K562 (cell line): ENCODE data around the gene PYCR2. TPM values are rescaled to one million over a fixed set of nuclear protein-coding genes. Genes with fewer than 3 reads are reported as not detected.
A peak's percentile ranks its signal among the peaks of the same experiment; 100 is the strongest.

Experiments used
- CHD1 ChIP-seq: fragments of 200-600 bp; sonication (generic); IDR thresholded peaks from one replicate; pipeline ENCODE4 v1.6.1; 2012; ENCODE audit warnings: mild to moderate bottlenecking, moderate library complexity, low read length, inconsistent platforms
- GABPA ChIP-seq: fragments of 200-800 bp; sonication (Bioruptor generic); conservative IDR thresholded peaks from 2 replicates; pipeline ENCODE4 v1.6.1; 2016; ENCODE audit warnings: low read depth, missing genetic modification characterization, missing compliant biosample characterization
- GATA2 ChIP-seq: sonication (generic); formaldehyde crosslinking; IDR thresholded peaks from 2 replicates; pipeline ENCODE4 v1.4.0; 2020; ENCODE audit warnings: mild to moderate bottlenecking, missing genetic modification reagents
- GTF2E2 ChIP-seq: fragments of 200-800 bp; sonication (Bioruptor generic); IDR thresholded peaks from 2 replicates; pipeline ENCODE4 v1.6.1; 2016; ENCODE audit warnings: missing genetic modification characterization, missing compliant biosample characterization
- IRF9 ChIP-seq: fragments of 450-650 bp; IDR thresholded peaks from 2 replicates; pipeline ENCODE4 v1.6.1; 2016; ENCODE audit warnings: missing biosample characterization, missing genetic modification characterization
- JUND ChIP-seq, 2 experiments: IDR thresholded peaks; 2 replicates in 1 of 2; 3 replicates in 1 of 2; pipeline ENCODE4 v1.6.1; 2011; ENCODE audit warnings: borderline replicate concordance in 2 of 2, low read depth in 2 of 2, low read length in 2 of 2, improper control_type of control experiment in 1 of 2, missing biosample characterization in 1 of 2, missing genetic modification characterization in 1 of 2, missing genetic modification reagents in 1 of 2
- MAFG ChIP-seq: fragments of 450-650 bp; conservative IDR thresholded peaks from 2 replicates; pipeline ENCODE4 v1.6.1; 2016; ENCODE audit warnings: missing genetic modification characterization, missing compliant biosample characterization
- MNT ChIP-seq, 2 experiments: fragments of 450-650 bp; conservative IDR thresholded peaks; 2 replicates each; pipeline ENCODE4 v1.6.1; 2017; ENCODE audit warnings: mild to moderate bottlenecking in 2 of 2, moderate library complexity in 2 of 2
- NR2C1 ChIP-seq, 2 experiments: fragments of 450-650 bp; IDR thresholded peaks; 2 replicates each; pipeline ENCODE4 v1.6.1; 2017; ENCODE audit warnings: mild to moderate bottlenecking in 2 of 2, antibody characterized with exemption in 1 of 2, inconsistent platforms in 1 of 2, missing compliant biosample characterization in 1 of 2, missing genetic modification characterization in 1 of 2
- POLR2G ChIP-seq: fragments of 200-400 bp; formaldehyde crosslinking; IDR thresholded peaks from 2 replicates; pipeline ENCODE4 v1.6.1; 2017; ENCODE audit warnings: low read depth, mild to moderate bottlenecking, antibody characterized with exemption, low read length, moderate library complexity
- RNF2 ChIP-seq: sonication (generic); IDR thresholded peaks from 2 replicates; pipeline ENCODE4 v1.6.1; 2016
- RNF219 ChIP-seq: fragments of 250-450 bp; sonication (Bioruptor Pico); IDR thresholded peaks from 2 replicates; pipeline ENCODE4 v1.5.0; 2022; ENCODE audit warnings: mild to moderate bottlenecking
- SIX5 ChIP-seq, 2 experiments: IDR thresholded peaks; 2 replicates each; pipeline ENCODE4 v1.6.1; 2011; ENCODE audit warnings: low read length in 2 of 2, borderline replicate concordance in 1 of 2, low read depth in 1 of 2, mild to moderate bottlenecking in 1 of 2, moderate library complexity in 1 of 2; ENCODE audit not compliant: insufficient read depth in 1 of 2
- SLC30A9 ChIP-seq: fragments of 250-450 bp; sonication (Bioruptor Pico); IDR thresholded peaks from 2 replicates; pipeline ENCODE4 v1.8.0; 2022; ENCODE audit warnings: mild to moderate bottlenecking, moderate library complexity
- STAT5A ChIP-seq: IDR thresholded peaks from 2 replicates; pipeline ENCODE4 v1.6.1; 2012; ENCODE audit warnings: low read length, inconsistent platforms, borderline replicate concordance
- TBL1XR1 ChIP-seq, 2 experiments: IDR thresholded peaks; 2 replicates each; pipeline ENCODE4 v1.6.1; 2012; ENCODE audit warnings: improper control_type of control experiment in 2 of 2, low read length in 2 of 2, mild to moderate bottlenecking in 1 of 2
- TFAM ChIP-seq: fragments of 250-450 bp; sonication (Bioruptor Pico); conservative IDR thresholded peaks from 2 replicates; pipeline ENCODE4 v1.5.0; 2021; ENCODE audit warnings: mild to moderate bottlenecking, moderate library complexity
- ZNF121 ChIP-seq: sonication (generic); formaldehyde crosslinking; conservative IDR thresholded peaks from 2 replicates; pipeline ENCODE4 v1.8.0; 2022; ENCODE audit warnings: missing genetic modification reagents
- ZNF146 ChIP-seq: IDR thresholded peaks from one replicate; pipeline ENCODE4 v1.6.1; 2018; ENCODE audit warnings: missing compliant biosample characterization; ENCODE audit not compliant: unreplicated experiment
- ZNF561 ChIP-seq: fragments of 450-650 bp; formaldehyde crosslinking; conservative IDR thresholded peaks from 2 replicates; pipeline ENCODE4 v1.4.0; 2020; ENCODE audit warnings: mild to moderate bottlenecking, moderate library complexity
- ZNF696 ChIP-seq: fragments of 250-450 bp; sonication (Bioruptor Pico); conservative IDR thresholded peaks from 2 replicates; pipeline ENCODE4 v1.4.0; 2020; ENCODE audit warnings: mild to moderate bottlenecking, moderate library complexity
- ZNF77 ChIP-seq: fragments of 250-450 bp; sonication (Bioruptor Pico); IDR thresholded peaks from 2 replicates; pipeline ENCODE4 v1.5.0; 2020
- polyA plus RNA-seq, 8 experiments: library from polyadenylated mRNA; depleted of rRNA in 4 of 8; stranded (reverse) in 5 of 8; unstranded in 3 of 8; fragments of >200 nt; fragmentation: Nextera tagmentation in 2 of 8; fragmentation: Illumina TruSeq in 1 of 8; extraction: Ambion mirVana in 2 of 8; extraction: Trizol in 1 of 8; gene quantifications; 2 replicates each; pipeline versions ENCODE4 v1.2.1 to v1.2.3, GENCODE V29; 2011 to 2014; ENCODE audit warnings: inconsistent platforms in 1 of 8, missing spikeins in 1 of 8
- total RNA-seq, 7 experiments: library from RNA; depleted of rRNA in 6 of 7; stranded (reverse); fragments of >200 nt in 6 of 7; fragmentation: Illumina TruSeq in 2 of 7; extraction: Trizol in 2 of 7; gene quantifications; 2 replicates each; pipeline versions ENCODE4 v1.2.1 to v1.2.3, GENCODE V29; 2011 to 2021; ENCODE audit warnings: low replicate concordance in 1 of 7

The PYCR2 gene
- total and polyA plus RNA-seq, 9 of the 15 experiments (the other 6 are each of a cell fraction or from before 2014, with no cell fraction given) = 5.5 to 219 (median 127) TPM

- TF ChIP-seq ZNF146 (CRISPR knock-in tag) = no peak
- peak; percentile 90 for TF ChIP-seq POLR2G
- TF ChIP-seq ZNF561 (CRISPR knock-in tag) = no peak
- TF ChIP-seq JUND (IDR thresholded peaks at IDR 0.05; ENCODE audit: borderline replicate concordance, low read depth, low read length) = peak; percentile 36; the same call in 1 of the 2 replicates
- no peak; the same call in 2 of the 3 replicates for TF ChIP-seq JUND (tag; IDR thresholded peaks at IDR 0.05; ENCODE audit: borderline replicate concordance, low read depth, low read length)
- no peak for TF ChIP-seq RNF219 (CRISPR knock-in tag)
- no peak for TF ChIP-seq MAFG
- no peak for TF ChIP-seq ZNF696 (CRISPR knock-in tag)
- TF ChIP-seq RNF2 = no peak
- peak; percentile 67 for TF ChIP-seq GTF2E2 (tag)
- no peak for TF ChIP-seq SIX5 (IDR thresholded peaks at IDR 0.05; ENCODE audit: borderline replicate concordance in 1 of 2, insufficient read depth in 1 of 2, low read depth in 1 of 2, low read length in 2 of 2)
- TF ChIP-seq GABPA (tag) = peak; percentile 70
- no peak for TF ChIP-seq TBL1XR1 (IDR thresholded peaks at IDR 0.05; ENCODE audit: low read length in 2 of 2)
- TF ChIP-seq TFAM = no peak
- TF ChIP-seq IRF9 (tag) = no peak
- TF ChIP-seq GATA2 (CRISPR knock-in tag) = no peak
- TF ChIP-seq NR2C1 (IDR thresholded peaks at IDR 0.05) = no peak
- TF ChIP-seq NR2C1 (tag; IDR thresholded peaks at IDR 0.05) = no peak
- TF ChIP-seq SLC30A9 (CRISPR knock-in tag) = no peak
- TF ChIP-seq ZNF77 (CRISPR knock-in tag) = no peak
- peak in 1 of 2 experiments; percentile 75; a peak in 3 of 4 replicates for TF ChIP-seq MNT (conservative IDR thresholded peaks at IDR 0.05)
- TF ChIP-seq ZNF121 = no peak
- TF ChIP-seq STAT5A = no peak
- TF ChIP-seq CHD1 = no peak
These were observed 41.9 kb downstream of the PYCR2 start, which contains the start of gene TMEM63A (continued) for GRCh38 chr1:225881959-225882693.
